ENCODE measurements around the gene LIMS2. TPM values are rescaled to one million over a fixed set of nuclear protein-coding genes. Genes with fewer than 3 reads are reported as not detected.
A peak's percentile ranks its signal among the peaks of the same experiment; 100 is the strongest.

LIMS2 gene
- total and polyA plus RNA-seq, 10 donors, result 62.5 to 437 (median 115) TPM

GRCh38 chr2:127636248-127637235 lies 38.8 kb downstream of the LIMS2 start:
- DNase-seq, result peak; percentile 83
- peaks cover 0 to 92% (median 6%) of the 10 kb centered on the region in 6 donors for H3K36me3 ChIP-seq
- H3K9me3 ChIP-seq, result no peaks in the 10 kb centered on the region
- intact Hi-C loops (cut with DNase I; ENCODE audit: low total_unique reads), result no loop called here
- TF ChIP-seq POLR2AphosphoS5 (IDR thresholded peaks at IDR 0.05) (peak; percentile 34 to 74 (median 37)), CTCF (IDR thresholded peaks at IDR 0.05 in 8 of 11, conservative IDR thresholded peaks at IDR 0.05 in 3 of 11) (no peak)
- H3K4me1 ChIP-seq, result peaks cover 84 to 100% (median 100%) of the 10 kb centered on the region in 6 donors
- H3K4me3 ChIP-seq, result peak overlapping the region in 1 of 8 donors; percentile 51
- WGBS, 5 donors, result 86 to 93% (median 89%) methylated on average over 19 to 33 of the region's 33 CpGs
- H3K27ac ChIP-seq, result peak overlapping the region; percentile 78 to 96 (median 92)
- no peaks in the 10 kb centered on the region for H3K27me3 ChIP-seq (replicated peaks in 1 of 7)

GRCh38 chr2:127635380-127636237 lies 39.7 kb downstream of the LIMS2 start:
- H3K4me1 ChIP-seq, result peaks cover 84 to 100% (median 100%) of the 10 kb centered on the region in 6 donors
- TF ChIP-seq POLR2AphosphoS5 (IDR thresholded peaks at IDR 0.05) (peak in 2 of 3 donors; percentile 11 to 24), CTCF (IDR thresholded peaks at IDR 0.05 in 8 of 11, conservative IDR thresholded peaks at IDR 0.05 in 3 of 11) (no peak)
- H3K27ac ChIP-seq, result peak overlapping the region; percentile 78 to 96 (median 92)
- intact Hi-C loops (cut with DNase I; ENCODE audit: low total_unique reads), result no loop called here
- DNase-seq, result peak; percentile 78
- 82 to 94% (median 91%) methylated on average over 6 to 19 of the region's 19 CpGs for WGBS, 5 donors
- peak overlapping the region in 1 of 8 donors; percentile 18 for H3K4me3 ChIP-seq
- H3K36me3 ChIP-seq, result peaks cover 0 to 91% (median 6%) of the 10 kb centered on the region in 6 donors
- H3K27me3 ChIP-seq (replicated peaks in 1 of 7), result no peaks in the 10 kb centered on the region
- no peaks in the 10 kb centered on the region for H3K9me3 ChIP-seq

- Histone ChIP-seq H3K27me3 (replicated peaks in 1 of 7) (no peaks in the 10 kb centered on the region), H3K27ac (peak overlapping the region; percentile 42 to 96 (median 82)), H3K36me3 (peaks cover 0 to 83% (median 6%) of the 10 kb centered on the region in 6 donors), H3K4me3 (peak overlapping the region in 2 of 8 donors; percentile 10 to 18), H3K4me1 (peaks cover 79 to 100% (median 100%) of the 10 kb centered on the region in 6 donors), H3K9me3 (no peaks in the 10 kb centered on the region)
- WGBS, 5 donors, result 76 to 91% (median 86%) methylated on average over 10 to 17 of the region's 17 CpGs
- intact Hi-C loops (cut with DNase I; ENCODE audit: low total_unique reads), result no loop called here
- peak; percentile 80 for DNase-seq
- TF ChIP-seq POLR2AphosphoS5 (IDR thresholded peaks at IDR 0.05) (peak in 1 of 3 donors; percentile 40), POLR2A (IDR thresholded peaks at IDR 0.05) (no peak), CTCF (IDR thresholded peaks at IDR 0.05 in 8 of 11, conservative IDR thresholded peaks at IDR 0.05 in 3 of 11) (no peak)
Observed at GRCh38 chr2:127634626-127635379, 40.5 kb downstream of the LIMS2 start.

Measured in spleen (tissue), 11 donors.